Stimulated activated CD4-positive, alpha-beta T cell treated with anti-CD3 and anti-CD28 coated beads, Interleukin-2, amount 100 ng/mL, for 24 hours (primary cell): ENCODE data around the gene SCIN.
"Not testable (repeated sequence)": the region's sequence is repeated elsewhere in the genome, so short reads cannot be mapped to it uniquely, and the experiment has no call there.

Experiments
- DNase-seq, 2 donors: peaks; one replicate each; pipeline ENCODE4 v3.0.0-alpha.2; 2020

The SCIN gene

GRCh38 chr7:12619461-12620069 is 49.0 kb downstream of the SCIN start:
- no peak for DNase-seq

GRCh38 chr7:12620371-12620770 is 49.9 kb downstream of the SCIN start:
- no peak for DNase-seq

GRCh38 chr7:12623223-12623622 is 52.7 kb downstream of the SCIN start:
- no peak for DNase-seq

GRCh38 chr7:12623885-12624498 is 53.5 kb downstream of the SCIN start:
- no peak for DNase-seq

- DNase-seq: no peak
These were observed 55.3 kb downstream of the SCIN start for GRCh38 chr7:12625836-12626235.

GRCh38 chr7:12629816-12630512 is 59.4 kb downstream of the SCIN start:
- DNase-seq: no peak

- no peak for DNase-seq
These were observed 59.9 kb downstream of the SCIN start for GRCh38 chr7:12630513-12630819.

GRCh38 chr7:12633582-12633981 is 63.1 kb downstream of the SCIN start:
- no peak for DNase-seq

- DNase-seq: no peak
These were observed 65.3 kb downstream of the SCIN start for GRCh38 chr7:12635830-12636229.

- no peak for DNase-seq
These were observed 66.8 kb downstream of the SCIN start for GRCh38 chr7:12637328-12637727.

GRCh38 chr7:12637819-12638592 is 67.5 kb downstream of the SCIN start:
- DNase-seq: no peak

GRCh38 chr7:12638851-12639456 is 68.4 kb downstream of the SCIN start:
- DNase-seq: no peak

- no peak for DNase-seq
These were observed 70.0 kb downstream of the SCIN start for GRCh38 chr7:12640299-12641096.

- no peak for DNase-seq
These were observed 70.7 kb downstream of the SCIN start for GRCh38 chr7:12641196-12641595.

- no peak for DNase-seq
These were observed 72.0 kb downstream of the SCIN start for GRCh38 chr7:12642508-12642907.

- no peak for DNase-seq
These were observed 72.6 kb downstream of the SCIN start for GRCh38 chr7:12643001-12643643.

- no peak for DNase-seq
These were observed 73.1 kb downstream of the SCIN start for GRCh38 chr7:12643644-12644043.

GRCh38 chr7:12645212-12645611 is 74.7 kb downstream of the SCIN start:
- DNase-seq: not testable (repeated sequence)

- no peak for DNase-seq
These were observed 75.6 kb downstream of the SCIN start for GRCh38 chr7:12646139-12646538.

- no peak for DNase-seq
These were observed 77.1 kb downstream of the SCIN start for GRCh38 chr7:12647364-12648219.

GRCh38 chr7:12648704-12649261 is 78.3 kb downstream of the SCIN start:
- DNase-seq: no peak
